NT2/D1 (cell line): ENCODE data around the gene TNFRSF21.

ENCODE experiments used
- SUZ12 ChIP-seq: IDR thresholded peaks from 2 replicates; pipeline ENCODE4 v1.6.1; 2011; ENCODE audit not compliant: insufficient read length, insufficient read depth; ENCODE audit errors: extremely low read depth
- YY1 ChIP-seq: IDR thresholded peaks from 2 replicates; pipeline ENCODE4 v1.6.1; 2011; ENCODE audit not compliant: insufficient read length, insufficient read depth
- ZNF274 ChIP-seq: IDR thresholded peaks from 2 replicates; pipeline ENCODE4 v1.6.1; 2011; ENCODE audit warnings: mild to moderate bottlenecking, low read depth, low read length

- no peak for TF ChIP-seq YY1
- no peak for TF ChIP-seq ZNF274
- no peak for TF ChIP-seq SUZ12
These were observed 11.2 kb downstream of the TNFRSF21 start for GRCh38 chr6:47298475-47298874.
